ENCODE measurements around the gene ZNF195.
A peak's percentile ranks its signal among the peaks of the same experiment; 100 is the strongest.
"Not testable (repeated sequence)": the region's sequence is repeated elsewhere in the genome, so short reads cannot be mapped to it uniquely, and the experiment has no call there.

The ZNF195 gene
- 9.6 to 38.5 (median 20.6) reads per million in 17 experiments for total RNA-seq

DNA sequence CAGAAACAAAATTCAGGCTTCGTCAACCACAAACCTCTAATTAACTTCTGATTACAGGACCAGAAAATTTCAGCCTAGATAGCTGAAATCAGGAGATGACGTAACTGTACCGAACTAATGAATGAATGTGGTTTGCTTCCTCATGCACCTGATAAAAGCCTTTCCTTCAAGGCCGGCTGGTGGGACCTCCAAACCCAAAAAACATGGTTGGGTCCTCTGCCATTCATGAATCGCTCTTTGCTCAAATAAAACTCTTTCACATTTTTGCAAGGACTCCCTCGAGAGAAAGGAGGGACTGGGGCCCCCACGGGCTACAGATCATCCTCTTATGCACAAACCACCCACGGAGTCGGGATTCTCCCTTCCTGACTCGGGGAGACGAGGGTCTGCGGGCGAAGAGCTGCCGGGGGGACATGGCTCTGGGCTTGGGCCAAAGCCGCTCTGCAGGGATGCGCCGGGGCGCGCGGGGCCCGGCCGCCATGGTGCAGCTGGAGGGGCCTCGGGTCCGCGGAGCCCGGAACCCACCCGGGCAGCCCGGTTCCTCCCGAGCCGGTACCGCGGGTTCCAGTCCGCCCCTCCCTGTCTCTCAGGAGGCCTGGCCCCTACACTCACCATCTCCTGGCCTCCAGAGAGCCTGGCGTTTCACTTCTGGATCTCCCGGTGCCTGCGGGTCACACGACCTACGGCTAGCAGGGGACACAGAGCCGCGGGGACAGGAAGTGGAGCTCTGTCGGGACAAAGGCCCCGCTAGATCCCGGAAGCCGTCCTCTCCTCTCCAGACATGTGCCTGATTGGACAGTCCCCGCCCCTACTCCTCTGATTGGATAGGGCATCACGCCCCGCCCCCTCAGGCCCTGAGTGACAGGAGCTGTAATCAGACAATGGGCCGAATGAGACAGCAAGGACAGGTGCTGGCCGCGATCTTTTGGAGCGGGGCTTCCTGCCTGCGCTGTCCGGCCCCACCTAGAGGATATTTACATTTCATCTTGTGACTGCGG lies at the start of gene ZNF195:
ZNF195 (minus strand) TSS at position 721 of the 998 bp plus-strand sequence; CDS start at position 615, 106 bp downstream.
- peak; percentile 96 to 98 (median 97) for DNase-seq

DNA sequence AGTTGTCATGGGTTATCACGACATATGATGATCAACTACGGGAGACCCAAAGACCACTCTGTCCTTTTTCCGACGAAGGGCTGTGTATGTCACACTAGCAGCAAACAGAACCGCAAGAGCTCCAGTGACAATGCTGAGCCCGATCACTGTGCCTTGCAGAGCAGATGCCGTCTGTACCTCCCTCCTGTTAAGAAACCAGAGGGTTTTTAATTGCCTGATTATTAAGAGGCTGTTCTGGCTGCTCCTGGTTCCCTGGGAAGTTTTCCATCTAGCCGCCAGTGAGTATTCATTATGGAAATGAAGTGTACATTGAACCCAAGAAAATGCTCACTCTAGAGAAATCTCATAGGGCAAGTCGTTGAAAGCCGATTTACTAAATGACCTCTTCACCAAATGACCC lies 49.1 kb upstream of the ZNF195 start:
- DNase-seq = not testable (repeated sequence)

DNA sequence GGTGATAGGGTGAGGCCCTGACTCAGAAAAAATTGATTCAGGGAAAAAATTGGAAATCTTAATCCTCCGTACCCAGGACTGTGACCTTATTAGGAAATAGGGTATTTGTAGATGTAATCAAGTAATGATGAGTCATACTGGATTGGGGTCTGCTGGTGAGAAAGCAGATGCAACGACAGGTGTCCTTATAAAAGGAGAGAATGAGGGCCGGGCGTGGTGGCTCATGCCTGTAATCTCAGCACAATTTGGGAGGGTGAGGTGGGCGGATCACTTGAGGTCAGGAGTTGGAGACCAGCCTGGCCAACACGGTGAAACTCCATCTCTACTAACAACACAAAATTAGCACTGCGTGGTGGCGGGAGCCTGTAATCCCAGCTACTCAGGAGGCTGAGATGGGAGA lies 47.6 kb upstream of the ZNF195 start:
- not testable (repeated sequence) for DNase-seq

DNA sequence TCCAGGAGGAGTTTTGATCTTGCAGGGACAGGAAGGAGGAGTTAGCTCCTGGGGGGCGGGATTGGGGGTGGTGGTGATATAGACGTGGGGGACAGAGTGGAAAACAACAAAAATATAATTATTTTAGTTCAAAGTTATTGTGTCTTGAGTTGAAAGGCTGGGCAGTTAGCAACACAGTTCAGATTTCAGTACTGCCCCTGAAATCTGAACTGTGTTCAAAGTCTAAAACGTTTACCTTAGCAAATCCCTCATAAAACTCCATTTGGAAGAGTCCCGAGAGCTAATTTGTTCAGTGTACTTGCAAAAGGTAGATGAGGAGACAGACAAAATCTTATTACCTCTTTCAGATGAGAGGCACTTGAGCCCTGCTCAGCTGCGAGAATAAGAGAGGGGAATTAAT lies 45.0 kb upstream of the ZNF195 start:
- not testable (repeated sequence) for DNase-seq

DNA sequence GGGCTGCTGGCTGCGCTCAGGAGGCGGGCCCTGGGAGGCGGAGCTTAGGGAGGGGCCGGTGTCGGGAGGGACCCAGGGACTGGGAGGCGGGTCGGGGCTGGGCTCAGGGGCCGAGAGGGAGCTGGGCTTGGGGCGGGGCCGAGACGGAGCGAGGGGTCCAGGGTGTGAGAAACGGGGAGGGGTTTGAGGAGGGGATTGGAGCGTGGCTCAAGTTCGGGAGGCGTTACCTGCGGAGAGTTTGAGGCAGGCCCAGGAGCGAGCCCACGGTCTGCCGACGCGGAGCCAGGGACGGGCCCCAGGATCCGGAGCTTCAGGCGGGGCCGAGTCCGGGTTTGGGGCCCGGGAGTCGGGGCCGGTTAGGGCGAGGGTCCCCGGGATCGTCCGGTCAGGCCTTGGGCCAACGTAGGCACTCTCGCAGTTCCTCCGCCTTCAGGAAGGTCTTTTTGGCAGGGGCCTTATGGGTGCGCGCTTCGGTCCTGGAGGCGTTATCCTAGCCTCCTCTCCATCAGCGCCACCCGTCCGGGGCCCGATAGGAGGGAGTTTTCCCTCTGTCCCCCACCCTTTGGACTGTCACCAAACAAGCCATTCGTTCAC lies 44.3 kb upstream of the ZNF195 start:
- peak in 1 of 4 experiments; percentile 7 for DNase-seq

DNA sequence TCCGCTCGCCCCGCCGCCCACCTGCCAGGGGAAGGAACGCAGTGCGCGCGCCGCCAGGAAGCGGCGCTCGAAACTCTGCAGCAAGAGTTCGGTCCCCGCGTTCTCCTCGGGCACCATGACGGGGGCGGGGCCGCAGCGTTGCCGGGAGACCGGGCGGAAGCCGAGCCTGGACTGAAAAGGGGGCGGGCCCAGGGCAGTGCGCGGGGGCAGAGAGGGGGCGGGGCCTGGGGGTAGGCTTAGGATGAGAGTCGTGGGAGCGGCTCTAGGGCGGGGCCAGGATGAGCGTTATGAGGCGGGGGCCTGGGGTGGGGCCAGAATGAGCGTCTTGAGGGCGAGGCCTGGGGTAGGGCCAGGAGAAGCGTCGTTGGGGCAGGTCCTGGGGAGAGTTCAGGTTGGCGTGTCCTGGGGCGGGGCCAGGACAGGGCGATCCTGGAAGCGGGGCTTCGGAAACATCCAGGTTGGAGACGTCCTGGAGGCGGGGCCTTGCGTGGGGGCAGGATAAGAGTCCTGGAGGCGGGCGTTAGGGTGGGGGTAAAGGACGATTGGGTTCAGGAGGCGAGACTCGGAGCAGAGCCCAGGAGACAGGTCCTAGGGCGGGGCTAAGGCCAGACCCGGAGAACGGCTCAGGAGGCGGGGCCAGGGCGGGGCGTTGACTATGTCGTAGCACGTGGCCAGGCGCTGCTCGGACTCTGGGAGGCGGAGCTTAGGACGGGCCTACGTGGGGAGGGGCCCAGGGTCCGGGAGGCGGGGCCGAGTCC lies 43.6 kb upstream of the ZNF195 start:
- peak; percentile 96 to 98 (median 97) for DNase-seq

DNA sequence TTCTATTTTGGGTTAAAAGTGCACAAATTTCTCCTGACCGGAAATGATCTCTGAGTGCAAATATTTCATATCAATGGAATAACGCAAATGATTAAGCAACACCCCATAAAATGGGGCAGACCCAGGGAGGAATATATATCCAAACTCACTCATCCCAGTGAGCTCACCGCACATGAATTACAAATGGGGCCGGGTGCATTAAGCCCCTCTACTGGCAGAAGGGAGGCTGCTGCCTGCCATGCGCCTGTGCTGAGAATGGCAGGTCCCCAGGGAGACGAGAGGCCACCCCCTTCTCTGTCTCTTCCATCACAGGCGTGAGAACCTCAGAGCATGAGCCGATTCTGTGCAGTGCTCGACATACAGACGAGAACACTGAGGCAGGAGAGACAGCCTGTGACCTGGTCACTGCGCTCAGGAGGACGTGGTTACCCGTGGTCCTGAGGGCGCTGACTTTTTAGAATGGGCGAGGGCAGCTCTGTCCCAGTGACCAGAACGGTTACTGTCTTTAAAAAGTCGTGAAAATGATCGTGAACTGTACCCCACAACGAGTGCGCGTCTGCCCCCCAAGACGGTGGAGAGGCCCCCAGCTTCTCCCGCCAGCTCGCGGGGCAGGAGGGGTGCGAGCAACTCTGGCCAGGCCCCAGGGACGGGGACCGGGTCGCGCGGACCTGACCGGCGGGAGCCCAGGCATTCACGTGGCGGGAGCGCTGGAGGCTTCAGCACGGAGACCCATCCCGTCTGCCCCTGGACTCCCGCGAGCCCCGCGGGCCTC lies 42.8 kb upstream of the ZNF195 start:
- DNase-seq = peak in 2 of 4 experiments; percentile 3 to 10

DNA sequence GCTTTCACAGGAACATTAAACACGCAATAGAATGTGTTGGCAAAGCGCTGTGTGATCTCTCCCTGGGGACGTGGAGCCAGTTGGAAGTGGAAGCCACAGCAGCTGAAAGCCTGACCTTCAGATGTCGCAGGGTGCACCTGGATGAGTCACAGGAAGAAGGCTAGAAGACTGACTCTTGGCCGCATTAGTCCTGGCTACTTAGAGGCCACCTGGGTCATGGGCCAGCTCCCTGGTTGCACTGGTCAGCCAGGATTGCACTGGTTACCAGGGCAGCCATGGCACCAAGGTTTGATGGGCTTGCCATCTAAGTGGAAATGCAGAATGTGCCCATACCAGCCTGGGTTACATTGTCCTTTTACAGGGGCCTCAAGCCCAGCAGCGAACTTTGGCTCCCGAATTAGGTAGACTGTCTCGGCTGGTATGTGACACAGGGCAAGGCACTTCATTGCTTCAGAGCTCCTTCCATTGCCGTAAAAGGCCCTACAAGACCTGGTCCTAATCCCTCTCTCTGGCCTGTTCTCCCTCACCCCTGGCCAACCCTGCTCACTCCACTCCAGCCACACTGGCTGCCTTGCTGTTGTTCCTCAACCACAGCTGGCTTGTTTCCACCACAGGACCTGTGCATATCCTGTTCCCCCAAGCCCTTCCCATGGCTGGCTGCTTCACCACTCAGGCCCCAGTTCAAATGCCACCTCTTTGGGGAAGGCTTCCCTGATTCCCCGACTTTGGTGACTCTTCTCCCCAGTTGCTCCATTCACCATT lies 41.5 kb upstream of the ZNF195 start:
- DNase-seq = not testable (repeated sequence)

DNA sequence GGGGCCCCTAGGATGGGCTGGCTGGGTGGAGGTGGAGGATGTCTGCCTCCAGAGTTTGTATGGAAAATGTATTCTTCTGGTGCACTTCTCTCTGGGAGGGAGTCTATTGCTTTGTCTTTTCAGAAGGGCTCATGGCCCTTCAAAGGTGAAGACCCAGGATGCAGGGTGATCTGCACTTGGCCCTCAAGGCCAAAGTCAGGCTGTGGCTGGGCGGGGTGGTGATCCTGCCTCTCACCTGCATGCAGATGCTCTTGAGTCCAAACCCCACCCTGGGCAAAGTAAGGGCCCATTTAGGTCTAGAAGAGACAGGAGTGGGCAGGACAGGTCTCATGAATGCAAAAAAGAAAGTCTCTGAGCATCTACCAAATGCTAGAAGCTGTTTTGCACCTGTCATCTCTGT lies 40.5 kb upstream of the ZNF195 start:
- not testable (repeated sequence) for DNase-seq

DNA sequence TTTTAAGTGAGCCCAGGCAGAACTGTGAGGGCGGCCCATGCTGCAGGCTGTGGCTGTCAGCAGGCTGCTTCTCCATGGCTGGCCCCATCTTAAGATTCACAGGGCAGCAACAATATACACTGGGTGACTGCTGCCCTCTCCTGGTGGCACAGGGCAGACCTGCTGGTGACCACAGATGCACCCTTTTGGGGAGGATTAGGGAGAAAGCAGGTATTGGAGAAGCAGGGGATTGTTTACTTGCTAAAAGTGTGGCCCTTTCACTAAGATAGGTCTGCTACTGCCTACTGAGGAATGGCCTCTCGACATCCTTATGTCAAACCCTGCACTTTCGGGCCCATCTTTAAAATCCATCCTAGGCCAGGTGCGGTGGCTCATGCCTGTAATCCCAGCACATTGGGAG lies 38.1 kb upstream of the ZNF195 start:
- peak; percentile 34 to 70 (median 65) for DNase-seq

DNA sequence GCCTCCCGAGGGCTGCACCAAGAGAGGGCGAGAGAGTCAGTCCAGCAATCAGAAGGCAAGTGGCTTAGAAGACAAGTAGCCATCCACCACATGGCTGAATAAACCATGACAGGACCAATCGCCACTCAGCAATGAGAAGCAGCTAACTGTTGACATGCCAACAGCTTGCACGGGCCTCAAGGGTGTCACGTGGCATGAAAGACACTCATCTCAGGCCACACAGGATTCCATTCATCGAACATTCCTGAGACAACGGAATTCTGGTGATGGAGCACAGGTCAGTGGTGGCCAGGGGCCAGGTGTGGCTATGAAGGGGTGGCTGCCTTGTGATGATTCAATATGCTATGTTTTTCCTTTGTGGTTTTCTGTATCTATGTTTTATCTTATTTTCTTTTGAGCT lies 36.4 kb upstream of the ZNF195 start:
- DNase-seq = not testable (repeated sequence)

DNA sequence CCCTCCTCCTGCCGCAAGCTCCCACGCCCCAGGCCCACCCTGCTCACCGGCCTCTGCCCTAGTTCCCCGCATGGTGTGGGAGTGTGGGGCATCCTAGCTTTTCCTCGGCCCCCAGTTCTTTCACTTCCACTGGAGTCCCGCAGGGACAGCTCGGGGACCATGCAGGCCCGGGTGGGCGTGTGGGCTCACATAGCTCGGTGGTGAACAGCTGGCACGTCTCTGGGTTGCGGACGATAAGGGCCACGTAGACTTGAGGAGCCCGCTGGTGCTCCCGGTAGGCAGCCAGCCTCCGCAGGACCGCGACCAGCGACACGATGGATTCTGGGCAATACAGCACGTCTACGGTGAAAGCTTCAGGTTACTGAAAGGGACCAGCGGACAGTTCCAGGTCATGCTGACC lies 34.7 kb upstream of the ZNF195 start:
- not testable (repeated sequence) for DNase-seq

DNA sequence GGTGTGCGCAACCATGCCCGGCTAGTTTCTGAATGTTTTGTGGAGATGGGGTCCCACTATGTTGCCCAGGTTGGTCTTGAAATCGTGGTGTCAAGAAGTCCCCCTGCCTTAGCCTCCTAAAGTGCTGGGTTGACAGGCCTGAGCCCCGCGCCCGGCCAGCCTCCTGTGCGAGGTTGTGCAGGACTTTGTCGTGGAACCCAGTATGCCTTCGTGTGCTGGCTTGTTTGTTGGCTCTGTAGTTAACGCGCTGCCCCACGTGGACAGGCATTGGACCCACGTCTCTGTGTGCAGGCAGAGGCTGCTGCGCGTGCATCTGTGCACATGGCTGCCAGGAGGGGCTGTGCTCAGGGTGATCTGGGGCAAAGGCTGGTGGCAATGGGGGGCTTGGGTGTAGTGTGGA lies 33.9 kb upstream of the ZNF195 start:
- no peak for DNase-seq

DNA sequence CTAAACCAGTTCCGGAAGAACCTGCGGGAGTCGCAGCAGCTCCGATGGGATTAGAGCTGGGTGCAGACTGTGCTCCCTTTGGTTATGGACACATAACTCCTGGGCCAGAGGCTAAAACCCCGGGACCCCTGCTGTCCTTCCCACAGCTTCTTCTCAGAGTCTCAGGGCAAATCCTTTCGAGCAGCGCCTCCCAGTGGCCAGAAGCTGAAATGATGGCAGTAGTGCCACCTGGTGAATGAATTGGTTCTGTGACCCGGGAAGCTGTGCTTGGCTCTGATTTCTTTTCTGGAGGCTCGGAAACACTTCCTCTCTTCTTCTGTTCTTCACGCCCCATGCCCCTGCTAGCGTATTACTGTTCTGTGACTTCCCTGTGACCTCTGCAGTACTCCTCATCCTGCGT lies 29.8 kb upstream of the ZNF195 start:
- DNase-seq = peak; percentile 70 to 87 (median 80)

DNA sequence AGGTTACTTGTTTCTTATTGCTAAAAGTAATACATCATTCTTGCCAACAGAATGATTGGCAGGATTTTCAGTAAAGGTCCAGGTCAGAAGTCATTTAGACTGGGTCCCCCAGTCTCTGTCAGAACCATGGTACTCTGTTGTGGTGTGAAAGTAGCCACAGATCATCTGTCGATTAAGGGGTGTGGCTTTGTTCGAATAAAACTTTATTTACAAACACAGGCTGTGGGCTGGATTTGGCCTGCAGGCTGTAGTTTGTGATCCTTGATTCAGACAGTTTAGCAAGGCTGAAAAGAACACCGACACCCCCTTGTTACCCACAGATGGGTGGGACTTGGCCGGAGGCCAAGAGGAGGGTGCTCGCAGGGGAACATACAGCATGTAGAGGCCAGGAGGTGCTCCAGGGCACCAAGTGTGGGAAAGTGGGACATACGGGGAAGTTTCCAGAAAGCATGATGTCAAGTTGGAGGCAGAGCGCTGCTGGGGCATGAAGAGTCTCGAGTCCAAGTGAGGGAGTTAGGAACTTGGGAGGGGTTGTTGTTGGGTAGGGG lies 29.2 kb upstream of the ZNF195 start:
- not testable (repeated sequence) for DNase-seq

DNA sequence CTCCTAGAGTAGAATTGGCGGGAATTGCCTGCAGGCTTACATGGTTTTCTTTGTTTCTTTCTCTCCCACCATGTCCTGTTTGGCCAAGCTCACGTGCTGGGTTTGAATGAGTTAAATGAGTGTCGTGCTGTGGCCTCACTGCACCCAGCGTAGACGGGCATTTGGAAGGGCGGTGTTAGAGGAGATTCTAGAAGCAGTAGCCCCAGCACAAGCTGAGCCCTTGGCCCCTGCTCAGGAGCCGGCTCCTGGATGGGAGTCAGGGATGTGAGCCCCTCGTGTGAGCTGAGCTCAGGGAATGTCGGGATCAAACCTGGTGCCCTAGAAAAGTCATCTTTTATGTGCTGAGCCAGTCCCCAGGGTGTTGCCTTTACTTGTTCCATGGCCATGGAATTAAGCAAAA lies 28.0 kb upstream of the ZNF195 start:
- not testable (repeated sequence) for DNase-seq

DNA sequence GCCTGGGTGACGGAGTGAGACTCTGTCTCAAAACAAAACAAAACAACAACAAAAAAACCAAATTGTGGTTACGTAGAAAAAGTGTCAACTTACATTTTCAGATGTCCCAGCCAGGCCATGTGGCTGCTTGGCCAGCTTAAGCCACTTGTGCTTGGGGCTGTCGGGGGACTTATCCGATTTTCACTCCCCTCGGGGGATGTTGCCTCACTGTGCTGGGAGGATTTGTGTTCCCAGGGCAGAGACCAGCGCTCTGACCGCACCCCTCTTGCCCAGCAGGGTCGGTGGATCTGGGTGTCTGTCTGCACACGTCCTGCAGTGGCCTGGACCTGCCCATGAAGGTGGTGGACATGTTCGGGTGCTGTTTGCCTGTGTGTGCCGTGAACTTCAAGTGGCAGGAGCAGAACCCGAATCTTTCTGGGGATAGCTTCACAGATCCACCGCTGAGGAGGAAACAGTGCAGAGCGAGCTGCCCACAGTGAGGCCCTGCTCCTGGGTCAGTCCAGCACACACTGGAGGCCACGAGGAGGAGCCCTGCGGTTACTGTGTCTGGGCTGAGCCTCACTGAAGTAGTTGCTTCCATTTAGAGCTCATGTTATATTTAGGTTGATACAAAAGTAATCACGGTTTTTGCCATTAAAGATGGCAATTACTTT lies 27.4 kb upstream of the ZNF195 start:
- not testable (repeated sequence) for DNase-seq

DNA sequence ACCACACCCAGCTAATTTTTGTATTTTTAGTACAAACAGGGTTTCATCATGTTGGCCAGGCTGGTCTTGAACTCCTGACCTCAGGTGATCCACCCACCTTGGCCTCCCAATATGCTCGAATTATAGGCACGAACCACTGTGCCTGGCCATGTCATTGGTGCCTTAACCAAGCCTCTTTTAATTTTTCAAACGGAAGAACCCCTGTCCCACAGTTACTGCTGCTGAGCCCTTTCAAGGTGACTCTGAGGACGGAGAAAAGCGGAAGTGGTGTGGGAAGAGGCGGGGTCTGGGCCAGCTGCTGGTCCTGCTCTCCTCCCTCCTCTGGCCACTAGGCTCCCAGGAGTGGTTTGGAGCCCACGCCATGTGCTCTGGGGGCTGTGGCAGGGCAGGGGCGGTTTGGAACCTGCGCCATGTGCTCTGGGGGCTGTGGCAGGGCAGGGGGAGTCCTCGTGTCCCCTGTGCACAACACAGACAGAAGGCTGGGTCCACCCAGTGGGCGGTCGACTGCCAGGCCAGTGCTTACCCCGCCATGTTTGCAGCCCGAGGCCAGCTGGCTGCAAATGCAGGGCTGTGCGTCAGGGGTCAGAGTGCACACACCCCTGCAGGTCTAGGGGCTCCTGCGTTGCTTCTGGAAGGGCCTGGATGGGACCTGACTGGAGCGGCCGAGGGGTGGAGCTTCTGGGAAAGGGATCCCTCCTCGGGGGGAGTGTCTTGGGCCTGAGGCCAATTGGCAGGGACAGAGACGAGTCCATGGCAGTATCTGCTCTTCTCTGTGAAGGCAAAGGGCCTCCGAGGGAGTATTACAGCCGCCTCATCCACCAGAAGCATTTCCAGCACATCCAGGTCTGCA lies 25.4 kb upstream of the ZNF195 start:
- peak in 3 of 4 experiments; percentile 14 to 18 (median 17) for DNase-seq

DNA sequence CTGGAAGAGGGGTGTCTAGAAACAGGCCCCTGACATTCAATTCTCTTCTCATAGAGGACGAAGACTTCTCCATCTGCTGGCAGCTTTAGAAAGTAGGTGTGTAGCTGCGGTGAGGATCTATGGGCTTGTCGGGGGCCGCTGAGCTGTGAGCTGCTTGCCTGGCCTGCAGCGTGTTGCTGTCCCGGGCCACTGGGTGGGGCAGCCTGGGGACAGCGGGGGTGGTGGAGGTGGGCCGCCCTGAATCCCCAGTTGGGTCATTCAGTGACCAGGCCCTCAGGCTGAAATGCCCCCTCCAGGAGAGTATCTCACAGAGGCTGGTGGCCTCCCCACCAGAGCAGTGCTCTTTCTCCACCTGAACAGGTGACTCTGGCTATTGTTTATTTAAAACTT lies 23.9 kb upstream of the ZNF195 start:
- not testable (repeated sequence) for DNase-seq
